OCI-LY3 (cell line): ENCODE results near the gene CNP.
"Not testable (repeated sequence)": the region's sequence is repeated elsewhere in the genome, so short reads cannot be mapped to it uniquely, and the experiment has no call there.

Source experiments
- CTCF ChIP-seq: fragments of 200-600, 300-600 bp; sonication (generic); IDR thresholded peaks from 2 replicates; pipeline ENCODE4 v1.5.1; 2014; ENCODE audit warnings: antibody characterized with exemption, low read length, low read depth
- EZH2phosphoT487 ChIP-seq: fragments of 200-600 bp; shearing (Covaris generic); IDR thresholded peaks from 2 replicates; pipeline ENCODE4 v1.6.1; 2018; ENCODE audit warnings: antibody characterized with exemption, mixed run types, low read depth

- TF ChIP-seq CTCF, EZH2phosphoT487: not testable (repeated sequence)
Measured at GRCh38 chr17:42013740-42014139, 47.1 kb downstream of the CNP start.
